Stimulated activated CD4-positive, alpha-beta T cell treated with anti-CD3 and anti-CD28 coated beads, TNF-alpha, amount 100 ng/mL, for 48 hours (primary cell): ENCODE measurements around the gene GMPR.

Experiments
- DNase-seq, 3 donors: peaks; one replicate each; pipeline ENCODE4 v3.0.0-alpha.2; 2020; ENCODE audit warnings: low read depth in 3 of 3

GMPR gene

DNA sequence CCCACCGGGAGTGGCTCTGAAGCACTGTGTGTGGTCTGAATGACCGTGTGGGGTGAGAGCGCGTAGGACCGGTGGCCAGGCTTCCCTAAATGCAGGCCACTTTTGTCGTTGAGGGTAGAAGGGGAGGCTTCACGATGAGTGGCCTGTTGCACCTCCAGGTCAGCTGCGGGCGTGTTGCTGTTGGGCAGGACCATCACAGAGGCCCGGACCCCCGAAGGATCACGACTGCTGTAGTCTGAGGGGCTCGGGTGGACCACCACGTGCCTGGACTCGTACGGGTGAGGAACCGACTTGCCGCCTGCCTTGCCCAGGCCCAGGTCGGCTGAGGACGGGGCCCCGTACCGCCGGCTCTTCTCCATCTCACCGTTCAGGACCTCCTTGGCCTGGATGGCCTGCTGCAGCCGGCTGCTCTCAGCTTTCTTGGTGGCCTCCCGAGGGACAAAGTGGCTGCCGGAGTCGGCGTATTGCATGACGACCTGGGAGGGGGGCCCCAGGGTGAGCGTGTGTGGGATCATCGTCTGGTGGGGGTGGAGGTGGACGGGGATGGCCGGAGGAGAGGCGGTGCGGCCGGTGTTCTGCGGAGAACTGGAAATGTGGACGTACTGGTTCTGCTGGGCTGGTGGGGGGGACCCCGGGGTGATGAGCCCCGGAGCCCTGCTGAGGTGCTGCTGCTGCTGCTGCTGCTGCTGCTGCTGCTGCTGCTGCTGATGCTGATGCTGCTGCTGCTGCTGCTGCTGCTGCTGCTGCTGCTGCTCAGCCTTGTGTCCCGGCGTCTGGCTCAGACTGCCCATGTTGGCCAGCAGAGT is 88.8 kb downstream of the GMPR start:
- no peak for DNase-seq

DNA sequence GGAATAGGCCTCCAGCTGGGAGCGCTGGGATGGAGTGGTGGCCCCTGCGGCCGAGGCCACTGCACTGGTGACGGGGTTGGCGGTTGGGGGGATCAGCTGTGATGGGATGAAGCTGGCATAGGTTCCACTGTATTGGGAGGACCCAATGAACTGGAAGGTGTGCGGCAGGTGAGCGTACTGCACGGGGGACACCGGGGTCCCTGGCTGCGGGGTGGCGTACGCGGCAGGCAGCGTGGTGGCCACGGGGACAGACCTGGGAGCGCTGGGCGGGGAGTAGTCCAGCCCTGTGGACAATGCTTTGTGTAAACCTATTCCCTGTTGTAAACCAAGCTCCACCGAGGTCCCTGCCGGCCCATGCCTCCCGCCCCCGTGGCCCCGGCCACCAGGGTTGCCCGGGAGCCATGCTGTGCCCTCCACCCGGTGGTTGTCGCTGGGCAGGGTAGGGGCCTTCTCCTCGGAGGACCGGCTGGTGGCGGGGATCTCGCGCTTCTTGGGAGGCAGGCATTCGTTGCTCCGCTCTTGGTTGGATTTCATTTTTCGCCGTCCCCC is 89.5 kb downstream of the GMPR start:
- no peak for DNase-seq

DNA sequence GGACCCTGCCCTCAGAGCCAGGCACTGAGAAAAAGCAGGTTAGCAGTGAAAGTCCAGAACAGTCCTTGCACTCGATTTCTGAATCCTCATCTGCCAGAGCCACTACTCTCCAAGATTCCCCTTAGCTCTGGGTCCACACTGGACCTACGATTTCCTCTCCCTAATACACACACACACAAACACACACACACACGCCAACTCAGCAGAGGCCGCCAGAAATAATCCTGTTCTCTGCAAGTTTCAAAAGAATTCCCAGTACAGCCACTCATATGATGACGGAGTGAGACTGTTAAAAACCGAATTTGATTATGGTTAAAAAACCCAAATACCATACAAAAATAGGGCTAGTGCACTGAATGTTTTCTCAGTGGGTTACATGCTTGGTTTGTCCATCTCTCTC is 90.8 kb downstream of the GMPR start:
- DNase-seq = no peak

DNA sequence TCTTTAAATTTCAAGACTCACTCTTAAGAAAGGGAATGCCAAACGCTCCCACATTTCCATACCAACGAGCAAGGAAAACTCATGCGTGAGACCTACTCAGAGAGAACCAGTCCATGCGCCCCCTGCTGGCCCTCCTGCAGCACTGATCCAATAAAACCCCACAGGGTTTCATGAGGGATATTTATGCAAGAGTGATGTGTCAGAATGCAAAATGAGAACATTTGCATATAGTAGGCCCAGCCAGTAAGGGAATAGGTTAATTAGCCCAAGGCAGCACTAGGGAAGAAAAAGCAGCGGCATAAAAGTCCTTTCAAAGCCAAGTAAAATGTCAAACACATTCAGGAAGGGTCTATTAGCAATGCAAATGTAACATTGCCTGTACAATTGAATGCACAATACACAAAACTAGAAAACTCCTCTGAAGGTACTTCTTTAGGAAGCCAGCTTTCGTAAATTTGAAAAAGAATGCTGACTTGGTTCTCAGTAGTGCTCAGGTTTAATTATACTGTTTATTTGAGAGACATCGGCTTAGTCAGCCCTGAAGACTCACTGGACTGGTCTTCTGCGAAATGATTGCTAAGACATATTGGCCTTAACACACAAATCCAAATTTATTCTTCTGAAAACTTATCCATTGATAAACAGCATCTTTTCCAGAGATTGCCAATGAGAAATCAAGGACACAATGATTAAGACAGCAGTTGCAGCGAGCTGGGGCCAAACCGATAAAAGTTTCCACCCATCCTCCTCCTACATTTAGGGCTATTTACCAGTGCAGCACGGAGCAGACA is 93.2 kb downstream of the GMPR start:
- peak; percentile 40 to 57 (median 47) for DNase-seq

DNA sequence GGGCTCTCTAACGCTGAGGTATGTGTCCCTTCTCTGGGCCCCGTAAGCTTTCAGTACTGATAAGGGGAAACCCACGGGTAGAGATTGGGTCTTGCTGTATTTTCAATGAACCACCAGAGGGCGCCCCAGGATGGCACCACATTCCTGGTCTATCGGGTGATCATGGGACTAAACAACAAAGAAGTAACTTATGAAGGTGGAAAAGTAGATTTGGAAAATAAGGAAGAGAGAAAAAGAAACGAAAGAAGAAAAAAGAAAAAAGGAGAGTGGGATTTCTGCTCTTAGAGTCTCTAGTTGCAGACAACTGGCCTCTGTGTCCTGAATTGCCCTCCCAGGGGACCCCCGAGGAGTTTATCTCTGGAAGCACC is 93.8 kb downstream of the GMPR start:
- peak; percentile 70 to 81 (median 76) for DNase-seq

DNA sequence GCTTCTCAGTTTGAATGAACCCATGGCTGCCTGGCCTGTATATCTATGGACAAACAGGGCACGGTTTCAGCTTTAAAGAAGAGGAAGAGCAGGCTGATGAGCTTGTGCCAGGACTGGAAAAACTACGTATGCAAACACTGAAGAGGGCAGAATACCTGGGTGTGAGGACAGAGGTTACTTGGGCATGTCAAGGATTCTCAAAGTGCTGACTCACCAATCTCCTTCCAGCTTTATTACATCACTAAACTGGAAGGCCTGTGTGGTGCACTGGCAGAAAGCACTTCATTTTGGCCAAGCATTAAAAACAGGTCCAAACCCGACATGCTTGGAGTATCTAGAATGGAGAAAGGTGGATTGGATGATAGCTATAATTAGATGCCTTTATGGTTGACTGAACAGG is 95.2 kb downstream of the GMPR start:
- DNase-seq = no peak

DNA sequence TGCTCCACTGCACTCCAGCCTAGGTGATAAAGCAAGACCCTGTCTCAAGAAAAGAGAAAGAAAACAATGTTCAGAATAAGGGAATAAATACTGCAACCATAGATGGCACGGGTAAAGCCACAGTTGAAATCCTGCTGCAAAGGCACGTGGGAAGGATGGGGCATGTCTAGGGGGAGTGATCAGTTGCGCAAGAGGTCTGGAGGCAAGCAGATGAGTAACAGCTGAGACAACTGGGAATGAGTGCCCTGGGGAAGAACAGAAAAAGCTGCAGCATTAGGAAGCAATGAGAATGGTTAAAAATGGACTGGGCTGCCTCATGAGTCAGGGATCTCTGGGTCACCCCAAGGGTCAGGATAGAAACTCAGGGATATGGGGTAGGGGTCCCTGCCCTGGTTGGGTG is 96.3 kb downstream of the GMPR start:
- no peak for DNase-seq

DNA sequence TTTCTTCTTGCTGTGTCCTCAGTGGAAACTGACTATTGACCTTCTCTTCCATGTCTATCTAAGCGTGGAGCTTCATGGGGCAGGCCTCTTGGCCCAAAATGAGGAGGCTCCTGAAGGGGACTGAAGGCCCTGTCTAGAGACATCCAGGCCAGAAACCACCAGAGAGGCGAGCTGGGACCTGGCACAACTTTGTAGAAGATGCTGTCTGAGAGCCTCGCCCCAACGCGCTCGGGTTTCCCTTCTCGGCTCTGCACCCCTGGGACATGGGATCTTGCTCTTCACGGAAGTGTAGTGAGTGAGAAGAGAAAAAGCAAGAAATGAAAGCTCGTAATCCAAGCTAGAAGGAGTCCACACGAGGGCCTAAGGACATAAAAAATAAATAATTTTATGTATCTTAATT is 96.8 kb downstream of the GMPR start:
- DNase-seq = no peak

DNA sequence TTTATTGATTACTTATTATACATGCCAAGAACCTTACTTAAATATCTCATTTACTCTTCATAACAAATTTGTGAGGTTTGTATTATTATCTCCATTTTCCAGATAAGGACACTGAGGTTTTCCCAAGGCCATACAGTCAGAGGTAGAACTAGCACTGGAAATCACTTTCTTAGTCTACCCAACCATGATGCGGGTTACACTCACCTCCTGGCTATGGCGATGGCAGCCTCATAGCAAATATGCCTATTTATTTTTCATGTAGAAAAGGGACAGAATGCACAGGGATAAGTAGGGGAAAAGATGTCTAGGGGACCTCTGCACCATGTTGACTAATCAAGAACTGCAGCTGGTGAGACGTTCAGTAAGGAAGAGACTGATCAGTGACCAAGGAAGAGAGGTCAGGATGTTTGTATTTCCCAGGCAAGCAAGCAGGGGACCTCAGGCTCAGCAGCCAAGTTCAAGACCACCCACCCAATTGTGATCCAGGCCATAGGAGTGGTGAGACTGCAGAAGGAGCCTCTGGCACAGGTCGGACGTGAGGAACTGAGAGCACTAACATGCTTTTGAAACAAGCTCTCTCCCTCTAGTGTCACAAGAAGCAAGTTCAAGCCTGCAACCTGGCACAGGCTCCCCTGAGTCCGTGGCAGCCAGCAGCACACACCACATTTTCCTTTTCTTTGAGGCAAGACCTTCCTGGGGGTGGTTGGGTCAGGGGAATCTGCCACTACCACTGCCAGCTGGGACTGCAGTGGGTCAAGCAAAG is 97.8 kb downstream of the GMPR start:
- DNase-seq = no peak

DNA sequence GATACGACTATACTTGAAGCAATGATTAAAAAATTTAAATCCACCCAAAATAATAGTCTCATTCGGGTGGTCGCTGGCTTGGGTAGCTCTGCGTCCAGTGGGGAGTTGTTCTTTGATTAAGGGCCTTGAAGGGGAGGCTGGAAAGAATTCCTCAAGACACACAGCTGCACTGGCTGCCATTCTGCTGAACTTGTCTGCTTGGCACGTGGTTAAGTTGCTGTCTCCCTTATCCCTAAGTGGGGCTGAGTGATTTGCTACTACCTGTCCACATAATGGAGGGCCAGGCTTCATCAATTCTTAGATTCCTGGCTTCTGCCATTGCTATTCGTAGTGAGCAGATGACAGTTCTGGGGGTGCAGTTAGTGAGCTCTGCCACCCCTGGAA is 98.5 kb downstream of the GMPR start:
- no peak for DNase-seq

DNA sequence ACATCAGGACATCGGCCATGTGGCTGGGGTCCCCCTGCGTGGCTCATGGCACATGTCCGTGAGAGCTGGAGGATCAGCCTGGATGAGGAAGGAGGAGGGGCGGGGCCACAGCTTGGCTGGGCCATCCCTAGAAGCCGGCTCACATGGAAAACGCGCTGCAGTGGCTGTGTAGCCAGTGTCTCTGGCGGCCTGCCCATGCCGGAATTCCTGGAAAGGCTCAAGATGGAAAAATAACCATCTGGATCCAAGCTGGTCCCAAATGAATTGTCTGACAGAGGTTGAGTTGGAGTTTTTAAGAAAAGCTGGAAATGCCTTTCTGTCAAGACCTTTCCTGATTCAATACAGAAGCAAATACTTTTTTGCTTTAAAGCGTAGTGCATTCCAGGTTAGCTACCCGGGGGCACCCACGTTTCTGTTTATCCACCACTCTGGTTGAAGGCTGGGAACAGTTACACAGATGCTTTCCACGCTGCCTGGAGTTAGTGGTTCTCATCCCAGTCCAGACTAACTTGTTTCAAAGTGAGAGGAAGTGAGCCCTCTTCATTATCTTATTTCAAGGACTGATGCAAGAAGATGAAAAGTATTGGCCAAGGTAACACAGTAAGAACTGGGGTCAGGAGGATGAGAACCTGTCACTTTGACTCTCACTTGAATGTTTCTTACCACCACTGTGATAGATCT is 99.0 kb downstream of the GMPR start:
- no peak for DNase-seq

DNA sequence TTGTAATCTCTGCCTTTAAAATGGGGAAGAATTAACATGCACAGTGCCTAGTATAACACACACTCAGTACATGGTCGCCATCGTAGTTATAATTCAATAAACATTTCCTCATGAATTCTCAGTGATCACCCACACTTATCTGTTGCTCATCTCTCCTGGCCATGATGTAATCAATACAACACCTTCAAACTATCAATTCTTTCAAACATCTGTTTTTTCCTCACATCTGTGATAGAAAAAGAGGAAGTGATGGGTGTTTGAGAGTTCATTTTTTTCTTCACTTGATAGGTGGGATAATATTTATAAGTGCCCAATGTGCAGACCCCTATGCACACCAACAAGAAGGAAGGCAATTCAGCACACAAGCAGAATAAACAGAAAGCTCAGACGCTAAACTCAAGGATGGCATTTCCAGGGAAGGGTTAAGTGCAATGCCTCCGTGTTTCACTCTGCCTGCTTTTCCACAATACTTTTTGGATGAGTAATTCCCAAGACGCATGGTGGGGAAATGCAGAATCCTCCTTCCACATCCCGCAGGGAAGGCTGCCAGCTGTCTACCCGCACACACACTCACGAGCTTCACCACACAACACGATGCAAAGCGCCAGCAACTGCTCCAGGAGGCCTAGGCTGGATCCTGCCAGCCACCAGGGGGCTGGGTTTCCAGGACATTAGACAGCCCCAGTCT is 100.3 kb downstream of the GMPR start:
- DNase-seq = no peak

DNA sequence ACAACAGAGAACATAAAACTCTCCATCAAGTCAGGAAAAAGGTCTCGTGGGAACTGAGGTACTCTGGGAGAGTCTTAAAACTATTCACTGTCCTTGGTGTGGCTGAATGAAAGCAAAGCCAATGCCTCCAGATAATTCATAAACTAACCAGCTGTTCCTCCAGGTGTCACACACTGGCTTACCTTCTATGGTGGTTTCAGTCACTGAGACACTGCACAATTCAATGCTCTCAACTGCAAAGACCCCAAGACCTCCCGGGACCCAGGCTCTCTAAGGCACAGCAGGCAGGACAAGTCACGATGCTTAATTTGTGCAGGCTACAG is 100.8 kb downstream of the GMPR start:
- DNase-seq = no peak

DNA sequence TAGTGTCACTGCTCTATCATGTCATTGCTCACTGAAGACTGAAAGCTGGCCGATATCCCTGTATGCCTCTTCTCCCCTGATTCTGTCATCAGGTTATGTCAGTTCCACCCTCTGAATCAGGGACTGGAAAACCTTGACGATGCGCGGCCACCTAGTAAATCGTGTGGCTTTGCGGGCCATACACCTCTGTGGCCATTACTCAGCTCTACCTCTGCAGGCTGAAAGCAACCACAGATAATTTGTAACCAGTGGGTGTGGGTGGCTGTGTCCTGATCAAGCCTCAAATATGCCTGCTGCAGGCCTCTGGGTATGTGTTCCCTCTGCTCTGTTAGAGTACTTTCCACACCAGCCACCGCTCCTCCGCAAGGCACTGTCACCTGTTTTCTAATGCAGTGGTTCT is 105.2 kb downstream of the GMPR start:
- DNase-seq = no peak

DNA sequence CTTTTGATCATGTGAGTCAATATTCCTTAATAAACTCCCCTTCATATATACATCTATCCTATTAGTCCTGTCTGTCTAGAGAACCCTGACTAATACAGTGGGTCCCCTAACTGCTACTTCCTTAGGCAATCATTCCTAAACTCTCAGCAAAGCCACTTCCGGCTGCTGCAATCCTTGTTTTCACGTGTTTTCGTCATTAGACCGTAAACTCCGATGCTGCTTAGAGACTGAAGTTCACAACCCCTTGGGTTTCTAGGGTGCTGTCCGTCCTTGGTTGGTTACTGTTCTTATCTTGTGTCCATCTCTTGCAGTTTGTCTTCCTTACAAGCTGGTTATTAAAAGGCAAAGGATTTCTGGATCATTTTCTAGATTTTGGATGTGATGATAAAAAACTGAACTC is 106.4 kb downstream of the GMPR start:
- DNase-seq = no peak
